BLaER1 (cell line): ENCODE data around the gene NFIX.

Source experiments
- H3K27ac ChIP-seq: shearing (Covaris generic); formaldehyde crosslinking; 2 replicates; pipeline ENCODE4 v1.8.1; 2022
- H3K27me3 ChIP-seq: shearing (Covaris generic); formaldehyde crosslinking; 2 replicates; pipeline ENCODE4 v1.8.1; 2022
- H3K36me3 ChIP-seq: shearing (Covaris generic); formaldehyde crosslinking; 2 replicates; pipeline ENCODE4 v1.8.1; 2022
- H3K4me1 ChIP-seq: shearing (Covaris generic); formaldehyde crosslinking; 2 replicates; pipeline ENCODE4 v1.8.1; 2022
- H3K4me2 ChIP-seq: shearing (Covaris generic); formaldehyde crosslinking; 2 replicates; pipeline ENCODE4 v1.8.1; 2022
- H3K4me3 ChIP-seq: shearing (Covaris generic); formaldehyde crosslinking; 2 replicates; pipeline ENCODE4 v1.8.1; 2022
- H3K9ac ChIP-seq: shearing (Covaris generic); formaldehyde crosslinking; 2 replicates; pipeline ENCODE4 v1.8.1; 2022
- H3K9me3 ChIP-seq: shearing (Covaris generic); formaldehyde crosslinking; 2 replicates; pipeline ENCODE4 v1.8.1; 2022
- H4K20me1 ChIP-seq: shearing (Covaris generic); formaldehyde crosslinking; 2 replicates; pipeline ENCODE4 v1.8.1; 2022
- Cebpa-rat ChIP-seq: shearing (Covaris generic); IDR thresholded peaks from 2 replicates; pipeline ENCODE4 v1.8.1; 2022

NFIX gene

GRCh38 chr19:13042443-13043130 lies 47.3 kb downstream of the NFIX start:
- Histone ChIP-seq H3K27me3 (no peaks in the 10 kb centered on the region), H3K4me2 (peak overlapping the region; percentile 46), H3K27ac (no peak overlapping the region), H3K4me3 (no peak overlapping the region), H3K9ac (no peak overlapping the region), H3K36me3 (peaks cover 62% of the 10 kb centered on the region), H4K20me1 (peaks cover 98% of the 10 kb centered on the region), H3K9me3 (no peaks in the 10 kb centered on the region), H3K4me1 (peaks cover 48% of the 10 kb centered on the region)
- no peak for TF ChIP-seq Cebpa-rat

GRCh38 chr19:13043285-13043684 lies 48.0 kb downstream of the NFIX start:
- H3K9ac ChIP-seq = no peak overlapping the region
- no peaks in the 10 kb centered on the region for H3K9me3 ChIP-seq
- H3K27me3 ChIP-seq = no peaks in the 10 kb centered on the region
- peaks cover 98% of the 10 kb centered on the region for H4K20me1 ChIP-seq
- H3K4me3 ChIP-seq = no peak overlapping the region
- H3K27ac ChIP-seq = no peak overlapping the region
- peak overlapping the region; percentile 46 for H3K4me2 ChIP-seq
- peaks cover 45% of the 10 kb centered on the region for H3K4me1 ChIP-seq
- TF ChIP-seq Cebpa-rat = no peak
- H3K36me3 ChIP-seq = peaks cover 62% of the 10 kb centered on the region

- Histone ChIP-seq H3K4me1 (peaks cover 54% of the 10 kb centered on the region), H3K27ac (no peak overlapping the region), H3K9me3 (no peaks in the 10 kb centered on the region), H3K4me3 (no peak overlapping the region), H3K36me3 (peaks cover 52% of the 10 kb centered on the region), H3K4me2 (no peak overlapping the region), H3K9ac (no peak overlapping the region), H4K20me1 (peaks cover 98% of the 10 kb centered on the region), H3K27me3 (no peaks in the 10 kb centered on the region)
- TF ChIP-seq Cebpa-rat = no peak
Observed at GRCh38 chr19:13044231-13044836, 49.1 kb downstream of the NFIX start.

- TF ChIP-seq Cebpa-rat = no peak
Observed at GRCh38 chr19:13045812-13046211, 50.5 kb downstream of the NFIX start.

GRCh38 chr19:13047374-13047773 lies 52.1 kb downstream of the NFIX start:
- no peaks in the 10 kb centered on the region for H3K9me3 ChIP-seq
- H4K20me1 ChIP-seq = peaks cover 100% of the 10 kb centered on the region
- no peak overlapping the region for H3K4me2 ChIP-seq
- peaks cover 63% of the 10 kb centered on the region for H3K4me1 ChIP-seq
- TF ChIP-seq Cebpa-rat = no peak
- H3K36me3 ChIP-seq = peaks cover 51% of the 10 kb centered on the region
- no peak overlapping the region for H3K4me3 ChIP-seq
- H3K9ac ChIP-seq = no peak overlapping the region
- no peaks in the 10 kb centered on the region for H3K27me3 ChIP-seq
- H3K27ac ChIP-seq = no peak overlapping the region

More at GRCh38 chr19:13045812-13046211, 50.5 kb downstream of the NFIX start:
- H3K4me1 ChIP-seq = peaks cover 53% of the 10 kb centered on the region
- H4K20me1 ChIP-seq = peaks cover 98% of the 10 kb centered on the region
- no peak overlapping the region for H3K4me2 ChIP-seq
- no peak overlapping the region for H3K9ac ChIP-seq
- no peaks in the 10 kb centered on the region for H3K27me3 ChIP-seq
- H3K4me3 ChIP-seq = no peak overlapping the region
- no peaks in the 10 kb centered on the region for H3K9me3 ChIP-seq
- no peak overlapping the region for H3K27ac ChIP-seq
- H3K36me3 ChIP-seq = peaks cover 50% of the 10 kb centered on the region

- no peaks in the 10 kb centered on the region for H3K27me3 ChIP-seq
- H3K4me1 ChIP-seq = peaks cover 72% of the 10 kb centered on the region
- peak overlapping the region; percentile 82 for H3K4me2 ChIP-seq
- no peak overlapping the region; the same call in 1 of the 2 replicates for H3K9ac ChIP-seq
- no peak overlapping the region for H3K4me3 ChIP-seq
- H3K36me3 ChIP-seq = peaks cover 39% of the 10 kb centered on the region
- H3K9me3 ChIP-seq = no peaks in the 10 kb centered on the region
- H3K27ac ChIP-seq = no peak overlapping the region
- H4K20me1 ChIP-seq = peaks cover 99% of the 10 kb centered on the region
- TF ChIP-seq Cebpa-rat = no peak
Observed at GRCh38 chr19:13050274-13050673, 55.0 kb downstream of the NFIX start.

- peaks cover 86% of the 10 kb centered on the region for H3K4me1 ChIP-seq
- H4K20me1 ChIP-seq = peaks cover 99% of the 10 kb centered on the region
- H3K36me3 ChIP-seq = peaks cover 25% of the 10 kb centered on the region
- H3K4me3 ChIP-seq = 0 out of 2 replicates have a peak overlapping the region, but pooled peaks have one; percentile 3
- peak overlapping the region; percentile 82 for H3K4me2 ChIP-seq
- peak overlapping the region; percentile 32; the same call in 1 of the 2 replicates for H3K27ac ChIP-seq
- H3K27me3 ChIP-seq = no peaks in the 10 kb centered on the region
- peak overlapping the region; percentile 7; the same call in 1 of the 2 replicates for H3K9ac ChIP-seq
- no peak for TF ChIP-seq Cebpa-rat
- no peaks in the 10 kb centered on the region for H3K9me3 ChIP-seq
Observed at GRCh38 chr19:13051557-13052165, 56.4 kb downstream of the NFIX start.

- H3K4me1 ChIP-seq = peaks cover 95% of the 10 kb centered on the region
Observed at GRCh38 chr19:13052447-13053175, 57.3 kb downstream of the NFIX start.

GRCh38 chr19:13053238-13053637 lies 58.0 kb downstream of the NFIX start:
- Histone ChIP-seq H3K4me1 (peaks cover 91% of the 10 kb centered on the region), H4K20me1 (peaks cover 99% of the 10 kb centered on the region), H3K36me3 (peaks cover 10% of the 10 kb centered on the region; the same call in 1 of the 2 replicates), H3K4me2 (peak overlapping the region; percentile 71), H3K27me3 (no peaks in the 10 kb centered on the region), H3K4me3 (no peak overlapping the region), H3K27ac (0 out of 2 replicates have a peak overlapping the region, but pooled peaks have one; percentile 18), H3K9ac (peak overlapping the region; percentile 21; the same call in 1 of the 2 replicates), H3K9me3 (no peaks in the 10 kb centered on the region)
- TF ChIP-seq Cebpa-rat = no peak

More at GRCh38 chr19:13052447-13053175, 57.3 kb downstream of the NFIX start:
- Histone ChIP-seq H3K4me2 (peak overlapping the region; percentile 82), H3K27ac (peak overlapping the region; percentile 18; the same call in 1 of the 2 replicates), H4K20me1 (peaks cover 99% of the 10 kb centered on the region), H3K36me3 (peaks cover 17% of the 10 kb centered on the region), H3K9me3 (no peaks in the 10 kb centered on the region), H3K27me3 (no peaks in the 10 kb centered on the region), H3K9ac (no peak overlapping the region; the same call in 1 of the 2 replicates), H3K4me3 (no peak overlapping the region)
- no peak for TF ChIP-seq Cebpa-rat
